HEK293T (cell line): ENCODE data around the gene MCTP2.

Experiments
- CTCF ChIA-PET: fragments of 350-600 bp; formaldehyde crosslinking; extraction: SDS; loops from one replicate; lab custom pipeline; 2021; ENCODE audit warnings: antibody characterized with exemption, inconsistent platforms; lab: Yijun Ruan, JAX
- POLR2A ChIA-PET: fragments of 350-600 bp; formaldehyde crosslinking; extraction: SDS; loops from one replicate; lab custom pipeline; 2020; ENCODE audit warnings: antibody characterized with exemption, inconsistent platforms; lab: Yijun Ruan, JAX
- DNase-seq: peaks from one replicate; pipeline ENCODE4 v3.0.0; 2012; ENCODE audit warnings: mixed read lengths; ENCODE audit errors: extremely low spot score
- ARNT ChIP-seq: fragments of 450-650 bp; IDR thresholded peaks from 2 replicates; pipeline ENCODE4 v1.6.1; 2017; ENCODE audit warnings: mild to moderate bottlenecking
- BHLHE40 ChIP-seq: fragments of 450-650 bp; IDR thresholded peaks from 2 replicates; pipeline ENCODE4 v1.6.1; 2016; ENCODE audit warnings: mild to moderate bottlenecking, moderate library complexity, borderline replicate concordance
- CTBP1 ChIP-seq: fragments of 450-650 bp; IDR thresholded peaks from 2 replicates; pipeline ENCODE4 v1.6.1; 2016; ENCODE audit warnings: borderline replicate concordance
- ELF4 ChIP-seq: fragments of 450-650 bp; IDR thresholded peaks from 2 replicates; pipeline ENCODE4 v1.6.1; 2017; ENCODE audit warnings: antibody characterized with exemption
- FOXA1 ChIP-seq: fragments of 450-650 bp; IDR thresholded peaks from 2 replicates; pipeline ENCODE4 v1.6.1; 2016; ENCODE audit warnings: mild to moderate bottlenecking
- FOXK2 ChIP-seq: fragments of 450-650 bp; IDR thresholded peaks from 2 replicates; pipeline ENCODE4 v1.6.1; 2016; ENCODE audit warnings: mild to moderate bottlenecking
- FOXM1 ChIP-seq: fragments of 450-650 bp; IDR thresholded peaks from 2 replicates; pipeline ENCODE4 v1.6.1; 2017; ENCODE audit warnings: mild to moderate bottlenecking, borderline replicate concordance
- HDGF ChIP-seq: fragments of 450-650 bp; IDR thresholded peaks from 2 replicates; pipeline ENCODE4 v1.6.1; 2017; ENCODE audit warnings: antibody characterized with exemption, borderline replicate concordance
- L3MBTL2 ChIP-seq: fragments of 450-650 bp; conservative IDR thresholded peaks from 2 replicates; pipeline ENCODE4 v1.6.1; 2016; ENCODE audit warnings: mild to moderate bottlenecking
- LEF1 ChIP-seq: fragments of 450-650 bp; IDR thresholded peaks from 2 replicates; pipeline ENCODE4 v1.6.1; 2017; ENCODE audit warnings: mild to moderate bottlenecking, borderline replicate concordance
- NFRKB ChIP-seq: fragments of 450-650 bp; IDR thresholded peaks from 2 replicates; pipeline ENCODE4 v1.6.1; 2016; ENCODE audit warnings: mild to moderate bottlenecking, moderate library complexity
- PKNOX1 ChIP-seq: fragments of 450-650 bp; IDR thresholded peaks from 2 replicates; pipeline ENCODE4 v1.6.1; 2016
- SP1 ChIP-seq: fragments of 450-650 bp; IDR thresholded peaks from 2 replicates; pipeline ENCODE4 v1.6.1; 2017
- SUZ12 ChIP-seq: fragments of 450-650 bp; IDR thresholded peaks from 2 replicates; pipeline ENCODE4 v1.6.1; 2016; ENCODE audit warnings: mild to moderate bottlenecking
- TARDBP ChIP-seq: fragments of 450-650 bp; IDR thresholded peaks from 2 replicates; pipeline ENCODE4 v1.6.1; 2016
- ZNF384 ChIP-seq: fragments of 450-650 bp; IDR thresholded peaks from 2 replicates; pipeline ENCODE4 v1.6.1; 2016

Gene MCTP2

DNA sequence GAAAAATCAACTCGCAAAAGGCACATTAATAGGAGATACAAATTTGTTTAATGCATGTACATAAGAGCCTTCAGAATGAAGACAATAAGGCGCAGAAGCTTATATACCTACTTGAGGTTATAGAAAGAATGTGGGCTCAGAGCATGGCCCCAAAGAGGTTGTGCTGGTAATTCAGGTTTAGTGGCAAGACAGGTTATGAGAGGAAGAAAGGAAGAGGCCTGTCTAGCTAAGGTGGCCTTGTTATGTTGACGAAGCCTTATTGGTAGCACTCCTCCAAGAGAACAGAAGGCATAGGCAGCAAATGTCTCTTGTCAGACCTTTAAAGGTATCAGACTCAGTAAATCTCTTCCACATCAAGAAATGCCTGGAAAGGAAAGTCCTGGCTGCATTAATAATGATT, 290.8 kb downstream of the MCTP2 start:
- no peak for DNase-seq
- ChIA-PET CTCF (no interaction called here), POLR2A (no interaction called here)
- TF ChIP-seq FOXK2, result no peak
- TF ChIP-seq ARNT, result no peak
- TF ChIP-seq PKNOX1, result no peak
- no peak for TF ChIP-seq ZNF384

DNA sequence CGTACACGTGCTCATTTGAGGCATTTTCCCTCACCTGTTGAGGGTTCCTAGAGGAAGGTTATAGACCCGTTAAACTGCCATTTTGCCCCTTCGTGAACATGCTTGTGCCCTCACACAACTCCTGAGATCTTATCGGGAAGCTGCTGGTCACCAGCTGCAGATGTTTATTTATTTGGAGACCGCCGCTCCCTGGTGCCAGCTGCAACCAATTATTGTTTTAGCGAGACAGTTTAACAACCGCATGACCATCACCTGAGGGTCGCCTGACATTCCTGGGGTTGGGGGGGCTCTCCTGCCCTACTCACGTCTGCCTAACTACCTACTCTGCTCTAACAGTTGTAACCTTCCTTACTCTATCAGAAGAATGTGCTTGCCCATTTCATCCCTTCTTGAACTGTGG, 292.5 kb downstream of the MCTP2 start:
- CTCF ChIA-PET, result no interaction called here
- DNase-seq, result no peak

GRCh38 chr15:94524565-94524964, 293.2 kb downstream of the MCTP2 start:
- TF ChIP-seq ARNT (no peak), SP1 (no peak), NFRKB (no peak), BHLHE40 (no peak), ELF4 (no peak), ZNF384 (no peak), LEF1 (no peak), PKNOX1 (no peak), CTBP1 (no peak), FOXA1 (no peak), HDGF (no peak), FOXK2 (no peak), SUZ12 (no peak), TARDBP (no peak), L3MBTL2 (no peak)
- CTCF ChIA-PET, result no interaction called here
- POLR2A ChIA-PET, result no interaction called here
- no peak for DNase-seq

More for the DNA sequence above, 292.5 kb downstream of the MCTP2 start:
- TF ChIP-seq ARNT, result no peak
- TF ChIP-seq FOXM1, result no peak
- no peak for TF ChIP-seq HDGF
- no peak for TF ChIP-seq FOXA1
- TF ChIP-seq BHLHE40, result no peak
- TF ChIP-seq ZNF384, result no peak
- no peak for TF ChIP-seq FOXK2
- TF ChIP-seq CTBP1, result no peak
- POLR2A ChIA-PET, result no interaction called here

- CTCF ChIA-PET, result interaction anchor here (0.6 to 0.9 kb wide), 3 partner anchors 8 to 20 kb away, joined by 3 read pairs; no protein-coding TSS in a partner anchor
- TF ChIP-seq SUZ12, result no peak
- no peak for TF ChIP-seq NFRKB
- no peak for TF ChIP-seq TARDBP
- TF ChIP-seq ZNF384, result no peak
- no peak for TF ChIP-seq L3MBTL2
- TF ChIP-seq BHLHE40, result no peak
- no peak for TF ChIP-seq PKNOX1
- TF ChIP-seq HDGF, result no peak
- TF ChIP-seq CTBP1, result no peak
- no peak for TF ChIP-seq ELF4
- TF ChIP-seq SP1, result no peak
- TF ChIP-seq FOXK2, result no peak
- peak; percentile 37 for DNase-seq
- POLR2A ChIA-PET, result no interaction called here
Observed at GRCh38 chr15:94526071-94526689, 294.8 kb downstream of the MCTP2 start.

DNA sequence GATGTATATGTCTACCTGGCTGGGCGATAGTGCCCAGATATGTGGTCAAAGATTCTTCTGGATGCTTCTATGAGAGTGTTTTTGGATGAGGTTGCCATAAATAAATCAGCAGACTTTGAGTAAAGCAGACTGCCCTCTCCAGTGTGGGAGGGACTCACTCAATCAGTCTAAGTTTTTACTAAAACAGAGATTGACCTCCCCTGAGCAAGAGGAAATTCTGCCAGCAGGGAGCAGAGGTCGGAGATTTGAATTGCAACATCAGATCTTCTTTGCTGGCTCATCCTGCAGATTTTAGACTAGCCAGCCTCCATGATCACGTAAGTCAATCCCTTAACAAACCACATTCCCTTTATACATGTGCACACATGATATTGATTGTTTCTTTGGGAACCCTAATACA, 300.9 kb downstream of the MCTP2 start:
- ChIA-PET CTCF (no interaction called here), POLR2A (no interaction called here)
- TF ChIP-seq ELF4 (no peak), PKNOX1 (no peak), HDGF (no peak), ARNT (no peak)
- DNase-seq, result no peak
